ENCODE results near the gene PHF21B. TPM values are rescaled to one million over a fixed set of nuclear protein-coding genes. Genes with fewer than 3 reads are reported as not detected.

PHF21B gene
- total and polyA plus RNA-seq, 11 donors = 0.04 to 1.6 (median 0.47) TPM; not detected in 4

GRCh38 chr22:44999687-45000086 lies 10.1 kb downstream of the PHF21B start:
- H3K4me1 ChIP-seq = peaks cover 0 to 8% (median 0%) of the 10 kb centered on the region in 12 donors
- H3K4me3 ChIP-seq = no peak overlapping the region
- H3K27me3 ChIP-seq = peaks cover 0 to 12% (median 0%) of the 10 kb centered on the region in 9 donors
- H3K36me3 ChIP-seq = no peaks in the 10 kb centered on the region
- H3K9me3 ChIP-seq = no peaks in the 10 kb centered on the region
- intact Hi-C loops (cut with DNase I) = no loop called here
- no peak overlapping the region for H3K27ac ChIP-seq
- 78 to 81% (median 80%) methylated on average over 12 to 13 of the region's 13 CpGs for WGBS, 4 donors
- ATAC-seq (no peak), DNase-seq (no peak)
- TF ChIP-seq CTCF (IDR thresholded peaks at IDR 0.05) (no peak), POLR2A (IDR thresholded peaks at IDR 0.05) (no peak)

- 83 to 87% (median 85%) methylated on average over 15 of the region's 15 CpGs for WGBS, 4 donors
- ATAC-seq = no peak
- no peaks in the 10 kb centered on the region for H3K36me3 ChIP-seq
- no peak overlapping the region for H3K27ac ChIP-seq
- H3K9me3 ChIP-seq = no peaks in the 10 kb centered on the region
- intact Hi-C loops (cut with DNase I) = no loop called here
- TF ChIP-seq CTCF (IDR thresholded peaks at IDR 0.05) (no peak), POLR2A (IDR thresholded peaks at IDR 0.05) (no peak)
- H3K27me3 ChIP-seq = peaks cover 0 to 7% (median 0%) of the 10 kb centered on the region in 9 donors
- H3K4me1 ChIP-seq = peaks cover 0 to 13% (median 0%) of the 10 kb centered on the region in 12 donors
- DNase-seq = no peak
- no peak overlapping the region for H3K4me3 ChIP-seq
Observed at GRCh38 chr22:44999231-44999630, 10.6 kb downstream of the PHF21B start.

- H3K9me3 ChIP-seq = no peaks in the 10 kb centered on the region
- H3K27me3 ChIP-seq = peaks cover 0 to 6% (median 0%) of the 10 kb centered on the region in 9 donors
- DNase-seq = no peak
- no peaks in the 10 kb centered on the region for H3K36me3 ChIP-seq
- TF ChIP-seq CTCF (IDR thresholded peaks at IDR 0.05) (no peak), POLR2A (IDR thresholded peaks at IDR 0.05) (no peak)
- intact Hi-C loops (cut with DNase I) = no loop called here
- H3K4me1 ChIP-seq = peaks cover 0 to 14% (median 0%) of the 10 kb centered on the region in 12 donors
- H3K4me3 ChIP-seq = no peak overlapping the region
- 80 to 95% (median 87%) methylated on average over 10 to 11 of the region's 11 CpGs for WGBS, 4 donors
- no peak overlapping the region for H3K27ac ChIP-seq
- ATAC-seq = no peak
Observed at GRCh38 chr22:44998296-44998695, 11.5 kb downstream of the PHF21B start.

- WGBS, 4 donors = 74 to 80% (median 77%) methylated on average over 9 of the region's 9 CpGs
Observed at GRCh38 chr22:44997060-44997459, 12.7 kb downstream of the PHF21B start.

More at GRCh38 chr22:44997060-44997459, 12.7 kb downstream of the PHF21B start:
- Histone ChIP-seq H3K4me3 (no peak overlapping the region), H3K27ac (no peak overlapping the region), H3K4me1 (peaks cover 0 to 14% (median 0%) of the 10 kb centered on the region in 12 donors), H3K36me3 (no peaks in the 10 kb centered on the region), H3K9me3 (no peaks in the 10 kb centered on the region), H3K27me3 (peaks cover 0 to 11% (median 0%) of the 10 kb centered on the region in 9 donors)
- intact Hi-C loops (cut with DNase I) = no loop called here
- TF ChIP-seq CTCF (IDR thresholded peaks at IDR 0.05) (no peak), POLR2A (IDR thresholded peaks at IDR 0.05) (no peak)
- no peak for DNase-seq
- ATAC-seq = no peak
